ENCODE data around the gene OR12D1.

Gene OR12D1

DNA sequence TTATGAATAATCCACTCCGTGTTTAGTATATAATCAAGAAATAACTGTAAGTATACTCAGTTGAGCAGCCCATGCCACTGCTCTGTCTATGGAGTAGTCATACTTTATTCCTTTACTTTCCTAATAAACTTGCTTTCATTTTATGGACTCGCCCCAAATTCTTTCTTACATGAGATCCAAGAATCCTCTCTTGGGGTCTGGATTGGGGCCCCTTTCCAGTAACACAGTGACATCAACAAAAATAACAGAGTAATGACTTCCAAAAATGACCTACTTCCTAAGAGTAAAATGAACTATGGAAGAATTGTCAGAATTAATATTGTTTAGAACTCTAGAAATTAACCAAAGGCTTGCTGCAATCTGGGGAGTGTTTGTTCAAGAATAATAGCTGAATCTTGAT, 51.1 kb downstream of the OR12D1 start:
- DNase-seq (ENCODE audit: low spot score), result no peak

DNA sequence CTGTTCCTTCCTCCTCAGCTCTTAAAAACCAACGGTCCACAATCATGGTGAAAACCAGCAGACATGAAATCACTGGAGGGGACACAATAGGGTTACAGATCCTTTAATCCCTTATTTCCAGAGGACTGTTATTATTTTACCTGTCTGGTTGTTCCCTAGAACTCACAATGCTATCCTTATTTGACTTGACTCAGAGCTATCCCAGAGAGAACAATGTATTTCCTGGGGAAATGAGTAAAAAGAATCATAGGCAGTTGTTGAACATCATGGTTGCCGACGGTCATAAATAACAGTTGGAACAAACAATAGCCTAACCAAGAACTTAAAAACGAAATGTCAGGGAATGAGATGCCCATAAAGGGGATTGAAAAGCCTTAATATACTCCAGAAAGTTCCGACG, 51.5 kb downstream of the OR12D1 start:
- DNase-seq (ENCODE audit: low spot score), result no peak
